Progenitor cell of endocrine pancreas (in vitro differentiated cells): ENCODE measurements around the gene ZNF280B. TPM values are rescaled to one million over a fixed set of nuclear protein-coding genes. Genes with fewer than 3 reads are reported as not detected.
"Not testable (repeated sequence)": the region's sequence is repeated elsewhere in the genome, so short reads cannot be mapped to it uniquely, and the experiment has no call there.

Experiments used
- DNase-seq: peaks from one replicate; pipeline ENCODE4 v3.0.0; 2021; ENCODE audit warnings: low spot score; ENCODE audit not compliant: unreplicated experiment
- H3K27ac Mint-ChIP-seq: 2 replicates; pipeline ENCODE4 v1.8.0; 2021; ENCODE audit warnings: mild to moderate bottlenecking, moderate library complexity, mixed read lengths
- H3K27me3 Mint-ChIP-seq: 2 replicates; pipeline ENCODE4 v1.8.0; 2021; ENCODE audit warnings: mixed read lengths
- H3K36me3 Mint-ChIP-seq: 2 replicates; pipeline ENCODE4 v1.8.0; 2022; ENCODE audit warnings: mixed read lengths; ENCODE audit not compliant: insufficient read depth
- H3K4me1 Mint-ChIP-seq: 2 replicates; pipeline ENCODE4 v1.8.0; 2021; ENCODE audit warnings: low read depth, mixed read lengths
- H3K4me3 Mint-ChIP-seq: 2 replicates; pipeline ENCODE4 v1.8.0; 2021; ENCODE audit warnings: low read depth, mild to moderate bottlenecking, moderate library complexity, mixed read lengths
- H3K9me3 Mint-ChIP-seq: 2 replicates; pipeline ENCODE4 v1.8.0; 2021; ENCODE audit warnings: low read depth, mixed read lengths
- total RNA-seq: library from RNA; stranded (reverse); gene quantifications from 2 replicates; pipeline ENCODE4 v1.2.1, GENCODE V29; 2021
- TF ChIP-seq, protein P1 (sequence below): fragments of 200-600 bp; sonication (generic); IDR thresholded peaks from one replicate; pipeline ENCODE4 v1.5.0; 2021; ENCODE audit warnings: antibody characterized with exemption, mild to moderate bottlenecking; ENCODE audit not compliant: unreplicated experiment

The ZNF280B gene
- total RNA-seq, 1 donor from 2014 or later, result 7.0 TPM

GRCh38 chr22:22479116-22479515 is 29.4 kb downstream of the ZNF280B start:
- Mint-ChIP-seq H3K36me3 (peaks cover 1% of the 10 kb centered on the region), H3K27ac (no peak overlapping the region), H3K27me3 (peaks cover 3% of the 10 kb centered on the region), H3K4me3 (no peak overlapping the region), H3K9me3 (no peaks in the 10 kb centered on the region), H3K4me1 (peaks cover 13% of the 10 kb centered on the region)
- DNase-seq, result no peak
- TF ChIP-seq, protein P1, sequence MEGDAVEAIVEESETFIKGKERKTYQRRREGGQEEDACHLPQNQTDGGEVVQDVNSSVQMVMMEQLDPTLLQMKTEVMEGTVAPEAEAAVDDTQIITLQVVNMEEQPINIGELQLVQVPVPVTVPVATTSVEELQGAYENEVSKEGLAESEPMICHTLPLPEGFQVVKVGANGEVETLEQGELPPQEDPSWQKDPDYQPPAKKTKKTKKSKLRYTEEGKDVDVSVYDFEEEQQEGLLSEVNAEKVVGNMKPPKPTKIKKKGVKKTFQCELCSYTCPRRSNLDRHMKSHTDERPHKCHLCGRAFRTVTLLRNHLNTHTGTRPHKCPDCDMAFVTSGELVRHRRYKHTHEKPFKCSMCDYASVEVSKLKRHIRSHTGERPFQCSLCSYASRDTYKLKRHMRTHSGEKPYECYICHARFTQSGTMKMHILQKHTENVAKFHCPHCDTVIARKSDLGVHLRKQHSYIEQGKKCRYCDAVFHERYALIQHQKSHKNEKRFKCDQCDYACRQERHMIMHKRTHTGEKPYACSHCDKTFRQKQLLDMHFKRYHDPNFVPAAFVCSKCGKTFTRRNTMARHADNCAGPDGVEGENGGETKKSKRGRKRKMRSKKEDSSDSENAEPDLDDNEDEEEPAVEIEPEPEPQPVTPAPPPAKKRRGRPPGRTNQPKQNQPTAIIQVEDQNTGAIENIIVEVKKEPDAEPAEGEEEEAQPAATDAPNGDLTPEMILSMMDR, result no peak

GRCh38 chr22:22478470-22478869 is 30.1 kb downstream of the ZNF280B start:
- Mint-ChIP-seq H3K36me3 (no peaks in the 10 kb centered on the region), H3K4me3 (no peak overlapping the region), H3K9me3 (no peaks in the 10 kb centered on the region), H3K27me3 (peaks cover 3% of the 10 kb centered on the region), H3K4me1 (peaks cover 13% of the 10 kb centered on the region), H3K27ac (no peak overlapping the region)
- TF ChIP-seq, protein P1, result no peak
- no peak for DNase-seq

GRCh38 chr22:22474733-22475132 is 33.8 kb downstream of the ZNF280B start:
- H3K36me3 Mint-ChIP-seq, result no peaks in the 10 kb centered on the region
- no peak overlapping the region for H3K4me3 Mint-ChIP-seq
- peaks cover 4% of the 10 kb centered on the region for H3K4me1 Mint-ChIP-seq
- no peak overlapping the region for H3K27ac Mint-ChIP-seq
- peaks cover 6% of the 10 kb centered on the region for H3K27me3 Mint-ChIP-seq
- no peak for DNase-seq
- H3K9me3 Mint-ChIP-seq, result peaks cover 3% of the 10 kb centered on the region
- TF ChIP-seq, protein P1, result no peak

DNA sequence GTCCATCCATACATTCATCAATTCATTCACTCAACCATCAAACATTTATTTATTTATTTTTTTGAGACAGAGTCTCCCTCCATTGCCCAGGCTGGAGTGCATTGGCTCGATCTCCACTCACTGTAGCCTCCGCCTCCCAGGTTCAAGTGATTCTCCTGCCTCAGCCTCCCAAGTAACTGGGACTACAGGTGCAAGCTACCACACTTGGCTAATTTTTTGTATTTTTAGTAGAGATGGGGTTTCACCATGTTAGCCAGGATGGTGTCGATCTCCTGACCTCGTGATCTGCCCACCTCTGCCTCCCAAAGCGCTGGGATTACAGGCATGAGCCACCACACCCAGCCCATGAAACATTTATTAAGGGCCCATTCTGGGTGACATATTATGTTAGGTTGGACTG is 37.4 kb downstream of the ZNF280B start:
- Mint-ChIP-seq H3K9me3 (peaks cover 10% of the 10 kb centered on the region), H3K27me3 (peaks cover 15% of the 10 kb centered on the region)
- H3K27ac Mint-ChIP-seq, H3K4me3 Mint-ChIP-seq, H3K4me1 Mint-ChIP-seq, H3K36me3 Mint-ChIP-seq, DNase-seq: not testable (repeated sequence)

DNA sequence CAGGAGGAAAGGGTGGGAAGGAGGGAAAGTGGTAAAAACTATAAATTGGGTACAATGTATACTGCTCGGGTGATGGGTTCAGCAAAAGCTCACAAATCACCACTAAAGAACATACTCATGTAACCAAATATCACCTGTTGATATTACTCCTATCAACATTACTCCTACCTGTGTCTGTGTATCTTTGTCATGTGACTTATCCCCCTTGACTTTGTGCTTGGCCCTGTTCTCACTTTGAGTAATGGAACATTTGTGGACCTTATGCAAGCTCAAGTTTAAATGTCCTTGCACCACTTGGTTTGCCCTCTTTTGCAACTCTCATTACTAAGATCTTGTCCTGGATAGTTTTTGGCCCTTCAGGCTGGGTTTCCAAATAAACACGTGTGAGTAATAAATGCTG is 39.0 kb downstream of the ZNF280B start:
- Mint-ChIP-seq H3K27me3 (peaks cover 25% of the 10 kb centered on the region), H3K36me3 (no peaks in the 10 kb centered on the region)

DNA sequence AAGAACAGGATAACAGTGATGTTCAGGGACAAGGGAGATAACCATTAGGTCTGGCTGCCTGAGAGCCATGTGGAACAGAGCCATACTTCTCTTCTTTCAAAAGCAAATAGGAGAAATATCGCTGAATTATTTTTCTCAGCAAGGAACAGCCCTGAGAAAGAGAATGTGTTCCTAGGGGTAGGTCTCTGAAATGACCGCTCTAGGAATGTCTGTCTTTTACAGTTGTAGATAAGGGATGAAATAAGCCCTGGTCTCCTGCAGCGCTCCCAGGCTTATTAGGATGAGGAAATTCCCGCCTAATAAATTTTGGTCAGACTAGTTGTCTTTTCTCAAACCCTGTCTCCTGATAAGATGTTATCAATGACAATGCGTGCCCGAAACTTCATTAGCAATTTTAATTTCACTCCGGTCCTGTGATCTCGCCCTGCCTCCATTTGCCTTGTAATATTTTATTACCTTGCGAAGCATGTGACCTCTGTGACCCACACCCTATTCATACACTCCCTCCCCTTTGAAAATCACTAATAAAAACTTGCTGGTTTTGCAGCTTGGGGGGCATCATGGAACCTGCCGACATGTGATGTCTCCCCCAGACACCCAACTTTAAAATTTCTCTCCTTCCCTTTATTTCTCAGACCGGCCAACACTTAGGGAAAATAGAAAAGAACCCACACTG is 39.6 kb downstream of the ZNF280B start:
- not testable (repeated sequence) for H3K36me3 Mint-ChIP-seq, H3K4me1 Mint-ChIP-seq, DNase-seq, H3K4me3 Mint-ChIP-seq, H3K27ac Mint-ChIP-seq
- peaks cover 31% of the 10 kb centered on the region for H3K27me3 Mint-ChIP-seq
- H3K9me3 Mint-ChIP-seq, result peaks cover 10% of the 10 kb centered on the region

More for the DNA sequence above, 39.0 kb downstream of the ZNF280B start:
- no peak for DNase-seq
- H3K4me1 Mint-ChIP-seq, result no peaks in the 10 kb centered on the region
- H3K4me3 Mint-ChIP-seq, result no peak overlapping the region
- H3K9me3 Mint-ChIP-seq, result peaks cover 10% of the 10 kb centered on the region
- TF ChIP-seq, protein P1, result no peak
- H3K27ac Mint-ChIP-seq, result no peak overlapping the region
